SU-DHL-6 (cell line): ENCODE results near the gene EPHB6.

Experiments
- H2AFZ ChIP-seq: fragments of 200-600 bp; sonication (generic); 2 replicates; pipeline ENCODE4 v1.6.1; 2014; ENCODE audit warnings: low read depth, mild to moderate bottlenecking, moderate library complexity, mixed read lengths, antibody characterized with exemption, low read length; ENCODE audit not compliant: severe bottlenecking
- H3F3A ChIP-seq: fragments of 200-600 bp; shearing (Covaris generic); 2 replicates; pipeline ENCODE4 v1.6.0; 2016; ENCODE audit warnings: antibody characterized with exemption, mild to moderate bottlenecking; ENCODE audit not compliant: insufficient read depth
- H3K27ac ChIP-seq: fragments of 200-600 bp; sonication (generic); 2 replicates; pipeline ENCODE4 v1.5.1; 2016; ENCODE audit warnings: low read depth, mild to moderate bottlenecking, low read length, moderate library complexity, mixed read lengths
- H3K27me3 ChIP-seq: fragments of 200-600 bp; sonication (generic), shearing (Covaris generic); 2 replicates; pipeline ENCODE4 v1.6.0; 2014; ENCODE audit warnings: mild to moderate bottlenecking, low read length
- H3K36me3 ChIP-seq: fragments of 200-600 bp; sonication (generic); 2 replicates; pipeline ENCODE4 v1.6.1; 2014; ENCODE audit warnings: mild to moderate bottlenecking, low read length, mixed read lengths
- H3K4me2 ChIP-seq: fragments of 300-600, 200-600 bp; shearing (Covaris generic), sonication (generic); 2 replicates; pipeline ENCODE4 v1.6.0; 2014; ENCODE audit warnings: low read length, low read depth, mild to moderate bottlenecking; ENCODE audit not compliant: poor library complexity, severe bottlenecking
- H3K4me3 ChIP-seq: fragments of 200-600 bp; sonication (generic); 2 replicates; pipeline ENCODE4 v1.5.1; 2014; ENCODE audit warnings: antibody characterized with exemption, low read length, mild to moderate bottlenecking, mixed read lengths; ENCODE audit not compliant: insufficient read depth, poor library complexity, severe bottlenecking
- H3K79me2 ChIP-seq: fragments of 200-600 bp; sonication (generic); 2 replicates; pipeline ENCODE4 v1.6.1; 2014; ENCODE audit warnings: mild to moderate bottlenecking, low read length, moderate library complexity; ENCODE audit not compliant: insufficient read depth
- H3K9ac ChIP-seq: fragments of 200-600 bp; sonication (generic); 2 replicates; pipeline ENCODE4 v1.7.0; 2014; ENCODE audit warnings: mild to moderate bottlenecking, low read length
- H3K9me2 ChIP-seq: fragments of 200-600 bp; sonication (generic); replicated peaks from 2 replicates; pipeline ENCODE4 v1.6.1; 2014; ENCODE audit warnings: low read length; ENCODE audit not compliant: insufficient read depth
- H3K9me3 ChIP-seq: fragments of 200-600 bp; sonication (generic); 2 replicates; pipeline ENCODE4 v1.6.1; 2014; ENCODE audit warnings: low read length, mixed read lengths; ENCODE audit not compliant: insufficient read depth
- H4K20me1 ChIP-seq: fragments of 200-600 bp; sonication (generic); 2 replicates; pipeline ENCODE4 v1.6.1; 2014; ENCODE audit warnings: low read depth, mild to moderate bottlenecking, antibody characterized with exemption, low read length, moderate library complexity, mixed read lengths
- EZH2phosphoT487 ChIP-seq: fragments of 200-600 bp; sonication (generic), shearing (Covaris generic); conservative IDR thresholded peaks from 2 replicates; pipeline ENCODE4 v1.6.1; 2018; ENCODE audit warnings: mild to moderate bottlenecking, antibody characterized with exemption, low read length, moderate library complexity, mixed read lengths
- TF ChIP-seq, protein P1 (sequence below): fragments of 200-600 bp; sonication (generic); IDR thresholded peaks from one replicate; pipeline ENCODE4 v1.5.1; 2017; ENCODE audit warnings: antibody characterized with exemption, mild to moderate bottlenecking, low read length, moderate library complexity; ENCODE audit not compliant: insufficient read depth, poor library complexity, severe bottlenecking

EPHB6 gene

DNA sequence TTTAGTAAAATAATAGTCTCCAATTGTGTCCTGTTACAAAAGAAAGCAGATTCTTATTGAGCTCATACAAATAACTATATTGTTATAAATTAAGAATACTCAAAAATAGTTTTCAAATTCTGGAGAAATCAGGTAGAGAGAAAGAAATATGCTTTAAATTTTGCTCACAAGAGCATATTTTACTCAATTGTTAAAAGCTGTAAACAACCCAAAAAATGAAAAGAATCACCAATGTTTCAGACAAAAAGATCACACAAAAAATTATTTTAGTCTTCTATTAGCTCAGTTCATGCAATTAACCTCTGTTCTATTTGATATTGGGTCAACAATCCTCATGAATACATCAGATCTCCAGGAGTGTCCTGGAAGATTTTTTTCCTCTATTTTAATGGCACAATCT, 49.3 kb downstream of the EPHB6 start:
- H3K36me3 ChIP-seq: no peaks in the 10 kb centered on the region
- no peak overlapping the region for H3K27ac ChIP-seq
- no peak overlapping the region for H3K9ac ChIP-seq
- H3K79me2 ChIP-seq: no peaks in the 10 kb centered on the region
- peaks cover 5% of the 10 kb centered on the region for H3K9me3 ChIP-seq
- no peaks in the 10 kb centered on the region for H3K27me3 ChIP-seq
- H3K4me2 ChIP-seq: no peak overlapping the region
- no peaks in the 10 kb centered on the region for H3K9me2 ChIP-seq
- no peaks in the 10 kb centered on the region for H4K20me1 ChIP-seq
- H3K4me3 ChIP-seq: no peak overlapping the region
- no peak for TF ChIP-seq EZH2phosphoT487
- TF ChIP-seq, protein P1, sequence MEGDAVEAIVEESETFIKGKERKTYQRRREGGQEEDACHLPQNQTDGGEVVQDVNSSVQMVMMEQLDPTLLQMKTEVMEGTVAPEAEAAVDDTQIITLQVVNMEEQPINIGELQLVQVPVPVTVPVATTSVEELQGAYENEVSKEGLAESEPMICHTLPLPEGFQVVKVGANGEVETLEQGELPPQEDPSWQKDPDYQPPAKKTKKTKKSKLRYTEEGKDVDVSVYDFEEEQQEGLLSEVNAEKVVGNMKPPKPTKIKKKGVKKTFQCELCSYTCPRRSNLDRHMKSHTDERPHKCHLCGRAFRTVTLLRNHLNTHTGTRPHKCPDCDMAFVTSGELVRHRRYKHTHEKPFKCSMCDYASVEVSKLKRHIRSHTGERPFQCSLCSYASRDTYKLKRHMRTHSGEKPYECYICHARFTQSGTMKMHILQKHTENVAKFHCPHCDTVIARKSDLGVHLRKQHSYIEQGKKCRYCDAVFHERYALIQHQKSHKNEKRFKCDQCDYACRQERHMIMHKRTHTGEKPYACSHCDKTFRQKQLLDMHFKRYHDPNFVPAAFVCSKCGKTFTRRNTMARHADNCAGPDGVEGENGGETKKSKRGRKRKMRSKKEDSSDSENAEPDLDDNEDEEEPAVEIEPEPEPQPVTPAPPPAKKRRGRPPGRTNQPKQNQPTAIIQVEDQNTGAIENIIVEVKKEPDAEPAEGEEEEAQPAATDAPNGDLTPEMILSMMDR: no peak
- no peak overlapping the region for H2AFZ ChIP-seq
- no peaks in the 10 kb centered on the region for H3F3A ChIP-seq

DNA sequence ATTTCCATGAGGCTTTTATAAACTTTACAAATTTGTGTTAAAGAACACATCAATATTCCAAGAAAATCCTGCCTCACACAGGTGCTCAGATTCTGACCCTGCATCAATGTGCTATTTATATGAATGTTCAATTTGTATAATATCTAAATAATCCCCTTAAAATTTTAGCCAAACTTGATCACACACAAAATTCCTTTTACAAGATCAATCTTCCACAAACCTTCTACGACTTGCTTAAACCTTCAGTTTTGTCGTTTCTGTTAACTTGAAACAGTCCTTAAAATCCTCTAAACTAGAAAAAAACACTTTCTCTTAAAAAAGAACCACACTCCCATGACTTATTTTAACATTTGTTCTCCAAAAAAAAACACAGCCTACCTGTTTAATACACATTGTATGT, 50.9 kb downstream of the EPHB6 start:
- Histone ChIP-seq H3K79me2 (no peaks in the 10 kb centered on the region), H3K4me2 (no peak overlapping the region), H3K9me3 (peaks cover 5% of the 10 kb centered on the region), H2AFZ (no peak overlapping the region), H3K9ac (no peak overlapping the region), H3K27ac (no peak overlapping the region), H3F3A (no peaks in the 10 kb centered on the region), H3K9me2 (no peaks in the 10 kb centered on the region), H3K27me3 (no peaks in the 10 kb centered on the region), H3K36me3 (no peaks in the 10 kb centered on the region), H4K20me1 (no peaks in the 10 kb centered on the region), H3K4me3 (no peak overlapping the region)
- no peak for TF ChIP-seq EZH2phosphoT487
- TF ChIP-seq, protein P1: no peak

GRCh38 chr7:142906643-142907042, 51.8 kb downstream of the EPHB6 start:
- H3K4me2 ChIP-seq: no peak overlapping the region
- no peaks in the 10 kb centered on the region for H3K9me2 ChIP-seq
- H3F3A ChIP-seq: no peaks in the 10 kb centered on the region
- H3K79me2 ChIP-seq: no peaks in the 10 kb centered on the region
- H3K36me3 ChIP-seq: no peaks in the 10 kb centered on the region
- no peak overlapping the region for H2AFZ ChIP-seq
- H3K9ac ChIP-seq: no peak overlapping the region
- no peak overlapping the region for H3K4me3 ChIP-seq
- no peaks in the 10 kb centered on the region for H3K27me3 ChIP-seq
- no peak for TF ChIP-seq EZH2phosphoT487
- H4K20me1 ChIP-seq: no peaks in the 10 kb centered on the region
- peaks cover 5% of the 10 kb centered on the region for H3K9me3 ChIP-seq
- no peak overlapping the region for H3K27ac ChIP-seq

GRCh38 chr7:142908290-142908689, 53.4 kb downstream of the EPHB6 start:
- Histone ChIP-seq H3K9ac (no peak overlapping the region), H2AFZ (no peak overlapping the region), H3K4me3 (no peak overlapping the region), H3K27me3 (no peaks in the 10 kb centered on the region), H3K27ac (no peak overlapping the region), H3K9me2 (no peaks in the 10 kb centered on the region), H4K20me1 (no peaks in the 10 kb centered on the region), H3K9me3 (peaks cover 5% of the 10 kb centered on the region), H3K36me3 (no peaks in the 10 kb centered on the region), H3K4me2 (no peak overlapping the region), H3F3A (no peaks in the 10 kb centered on the region), H3K79me2 (no peaks in the 10 kb centered on the region)
- TF ChIP-seq, protein P1: no peak
- no peak for TF ChIP-seq EZH2phosphoT487
